Fibroblast of lung (primary cell): ENCODE data around the gene KLRK1.
"Not testable (repeated sequence)": the region's sequence is repeated elsewhere in the genome, so short reads cannot be mapped to it uniquely, and the experiment has no call there.

Experiments used
- CTCF ChIP-seq, 2 donors: IDR thresholded peaks in 1 of 2; conservative IDR thresholded peaks in 1 of 2; 1 replicate in 1 of 2; 2 replicates in 1 of 2; pipeline ENCODE4 v1.5.1; 2011 to 2012; ENCODE audit warnings: low read length in 2 of 2, control low read depth in 1 of 2, inconsistent platforms in 1 of 2, low read depth in 1 of 2, mild to moderate bottlenecking in 1 of 2
- EZH2 ChIP-seq: IDR thresholded peaks from 2 replicates; pipeline ENCODE4 v1.5.1; 2012; ENCODE audit warnings: low read length, control low read depth, mild to moderate bottlenecking; ENCODE audit errors: missing control alignments

- not testable (repeated sequence) for TF ChIP-seq CTCF (conservative IDR thresholded peaks at IDR 0.05 in 1 of 2, IDR thresholded peaks at IDR 0.05 in 1 of 2; ENCODE audit: low read depth in 1 of 2, low read length in 2 of 2); EZH2
Measured at GRCh38 chr12:10328691-10329090, 61.1 kb downstream of the KLRK1 start.
